ENCODE data around the gene CTNNA1.
"Not testable (repeated sequence)": the region's sequence is repeated elsewhere in the genome, so short reads cannot be mapped to it uniquely, and the experiment has no call there.

The CTNNA1 gene
- long read RNA-seq, donor 1, transcript CTNNA1-236 (2 exons, 2,044 nt) = minor isoform, 7 of 208 reads
- long read RNA-seq, donor 1, transcript CTNNA1-201 (18 exons, 3,756 nt) = major isoform, 41 of 208 reads
- long read RNA-seq, donor 1, partial matches to known transcripts = 128 of 208 reads
- long read RNA-seq, donor 1, other reads (novel, unspliced or antisense) = 27 of 208 reads
- long read RNA-seq, donor 2, transcript CTNNA1-201 (18 exons, 3,756 nt) = major isoform, 15 of 32 reads
- long read RNA-seq, donor 2, transcript CTNNA1-236 (2 exons, 2,044 nt) = minor isoform, 5 of 32 reads
- long read RNA-seq, donor 2, partial matches to known transcripts = 10 of 32 reads
- long read RNA-seq, donor 2, other reads (novel, unspliced or antisense) = 0 of 32 reads
- long read RNA-seq, donor 3, transcript CTNNA1-201 (18 exons, 3,756 nt) = major isoform, 27 of 111 reads
- long read RNA-seq, donor 3, transcript CTNNA1-236 (2 exons, 2,044 nt) = minor isoform, 13 of 111 reads
- long read RNA-seq, donor 3, partial matches to known transcripts = 69 of 111 reads
- long read RNA-seq, donor 3, other reads (novel, unspliced or antisense) = 0 of 111 reads
- long read RNA-seq, donor 4, transcript CTNNA1-201 (18 exons, 3,756 nt) = major isoform, 30 of 159 reads
- long read RNA-seq, donor 4, transcript CTNNA1-236 (2 exons, 2,044 nt) = minor isoform, 7 of 159 reads
- long read RNA-seq, donor 4, partial matches to known transcripts = 105 of 159 reads
- long read RNA-seq, donor 4, other reads (novel, unspliced or antisense) = 13 of 159 reads
- long read RNA-seq, donor 5, transcript CTNNA1-236 (2 exons, 2,044 nt) = minor isoform, 8 of 121 reads
- long read RNA-seq, donor 5, transcript CTNNA1-201 (18 exons, 3,756 nt) = major isoform, 40 of 121 reads
- long read RNA-seq, donor 5, partial matches to known transcripts = 72 of 121 reads
- long read RNA-seq, donor 5, other reads (novel, unspliced or antisense) = 0 of 121 reads
- long read RNA-seq, donor 6, transcript CTNNA1-236 (2 exons, 2,044 nt) = minor isoform, 7 of 137 reads
- long read RNA-seq, donor 6, transcript CTNNA1-201 (18 exons, 3,756 nt) = major isoform, 26 of 137 reads
- long read RNA-seq, donor 6, partial matches to known transcripts = 101 of 137 reads
- long read RNA-seq, donor 6, other reads (novel, unspliced or antisense) = 0 of 137 reads
- long read RNA-seq, donor 7, transcript CTNNA1-201 (18 exons, 3,756 nt) = major isoform, 30 of 593 reads
- long read RNA-seq, donor 7, transcript CTNNA1-236 (2 exons, 2,044 nt) = minor isoform, 14 of 593 reads
- long read RNA-seq, donor 7, partial matches to known transcripts = 473 of 593 reads
- long read RNA-seq, donor 7, other reads (novel, unspliced or antisense) = 71 of 593 reads
- long read RNA-seq, donor 8, transcript CTNNA1-201 (18 exons, 3,756 nt) = major isoform, 38 of 133 reads
- long read RNA-seq, donor 8, partial matches to known transcripts = 88 of 133 reads
- long read RNA-seq, donor 8, other reads (novel, unspliced or antisense) = 0 of 133 reads

- DNase-seq = peak; percentile 96
Measured at GRCh38 chr5:138752951-138753793, at the start of gene CTNNA1. TSS of gene CTNNA1 (plus strand) at chr5:138753425. CDS start at chr5:138781925, 28,500 bp downstream.

DNA sequence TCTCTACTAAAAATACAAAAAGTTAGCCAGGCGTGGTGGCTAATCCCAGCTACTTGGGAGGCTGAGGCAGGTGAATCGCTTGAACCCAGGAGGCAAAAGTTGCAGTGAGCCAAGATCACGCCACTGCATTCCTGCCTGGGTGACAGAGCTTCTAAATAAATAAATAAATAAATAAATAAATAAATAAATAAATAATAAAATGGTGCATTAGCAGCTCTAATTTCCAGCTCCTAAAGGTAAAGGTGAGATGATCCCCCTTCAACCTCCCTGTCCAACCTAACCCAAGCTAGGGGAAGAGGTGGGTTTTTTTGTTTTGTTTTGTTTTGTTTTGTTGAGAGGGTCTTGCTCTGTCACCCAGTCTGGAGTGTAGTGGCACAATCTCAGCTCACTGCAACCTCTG, 49.4 kb upstream of the CTNNA1 start:
- not testable (repeated sequence) for DNase-seq

DNA sequence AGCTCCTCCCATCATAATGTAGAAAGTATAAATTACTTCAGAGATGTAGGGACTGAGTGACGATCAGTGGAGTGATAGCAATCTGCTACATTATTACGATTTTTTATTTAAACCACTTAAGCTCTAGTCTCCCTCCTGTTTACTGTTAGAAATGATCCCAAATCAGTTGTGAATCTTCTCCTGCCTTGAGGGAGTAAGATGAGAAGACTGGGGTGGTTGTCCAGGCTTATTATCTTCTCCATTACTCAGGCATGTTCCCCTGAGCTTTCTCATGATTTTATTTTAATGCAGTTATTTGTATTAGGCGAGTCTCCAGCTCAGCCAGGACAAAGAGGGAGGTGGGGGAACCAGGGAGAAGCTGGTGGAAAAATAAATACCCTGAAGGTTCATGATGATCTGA, 48.2 kb upstream of the CTNNA1 start:
- no peak for DNase-seq

DNA sequence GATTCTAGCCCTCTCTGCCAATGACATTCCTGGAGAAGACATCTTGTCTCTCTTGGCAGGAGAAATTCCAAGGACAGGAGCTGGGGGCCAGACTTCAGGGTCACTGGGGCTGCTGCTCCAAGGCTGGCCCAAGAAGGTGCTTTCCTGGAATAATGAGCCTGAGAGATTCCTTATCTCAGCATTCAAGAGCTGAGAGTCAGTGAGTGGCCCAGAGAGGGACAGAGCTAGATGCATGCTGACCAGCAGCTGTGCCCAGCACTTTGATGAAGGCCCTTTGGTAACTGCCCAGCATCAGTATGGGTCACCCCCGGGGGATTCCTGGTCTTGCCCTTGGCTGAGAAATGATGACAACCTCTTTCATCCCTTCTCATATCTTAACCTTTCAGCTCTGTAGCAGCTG, 47.7 kb upstream of the CTNNA1 start:
- no peak for DNase-seq

DNA sequence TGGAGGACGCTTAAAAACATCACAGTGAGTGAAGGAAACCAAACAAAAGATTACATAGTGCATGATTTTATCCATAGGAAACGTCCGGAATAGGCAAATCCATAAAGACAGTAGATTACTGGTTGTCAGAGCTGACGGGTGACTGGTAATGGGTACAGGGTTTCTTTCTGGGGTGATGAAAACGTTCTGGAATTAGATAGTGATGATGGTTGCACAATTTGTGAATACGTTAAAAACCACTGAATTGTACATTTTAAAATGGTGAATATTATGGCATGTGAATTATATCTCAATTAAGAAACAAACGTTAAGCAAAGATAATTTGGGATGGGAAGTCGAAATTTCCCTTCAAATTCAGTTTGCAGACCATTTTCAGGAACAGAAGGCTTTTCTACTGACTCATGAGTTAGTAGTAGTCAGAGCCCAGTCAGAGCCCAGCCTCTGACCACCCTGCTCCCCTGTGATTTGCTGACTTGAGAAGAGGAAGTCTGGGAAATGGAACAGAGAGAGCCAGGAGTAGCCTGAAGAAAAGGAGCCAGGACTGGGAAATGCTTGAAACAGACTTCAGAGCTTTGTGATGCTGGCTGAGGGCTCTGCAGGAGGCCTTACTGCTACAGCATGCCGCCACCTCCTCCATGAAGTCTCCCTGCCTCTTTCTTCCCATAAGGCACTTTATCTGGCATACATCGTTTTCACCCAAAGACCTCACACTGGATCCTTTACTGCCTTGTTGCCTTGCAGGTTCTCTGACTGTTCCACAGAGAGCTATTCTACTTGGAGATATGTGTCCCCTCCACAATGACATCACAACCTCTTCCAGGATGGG, 46.4 kb upstream of the CTNNA1 start:
- DNase-seq = no peak

DNA sequence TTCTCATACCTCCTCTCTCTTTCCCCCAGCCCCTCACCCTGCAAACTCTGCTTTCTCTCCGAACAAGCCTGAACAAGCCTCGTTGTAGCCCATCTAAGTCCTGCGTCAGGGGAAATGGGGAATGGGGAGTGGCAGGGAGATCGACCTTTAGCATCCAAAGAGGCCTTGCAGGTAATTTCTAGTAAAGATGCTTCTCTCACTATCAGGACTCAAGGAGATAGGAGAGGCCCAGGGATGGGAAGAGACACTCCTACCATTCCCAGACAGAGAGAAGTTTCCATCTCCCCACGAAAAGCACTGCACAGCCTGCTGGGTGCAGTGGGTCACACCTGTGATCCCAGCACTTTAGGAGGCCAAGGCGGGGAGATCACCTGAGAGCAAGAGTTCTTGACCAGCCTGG, 44.4 kb upstream of the CTNNA1 start:
- no peak for DNase-seq

GRCh38 chr5:138709202-138709601, 44.0 kb upstream of the CTNNA1 start:
- DNase-seq = no peak

GRCh38 chr5:138711087-138711486, 42.1 kb upstream of the CTNNA1 start:
- DNase-seq = no peak

DNA sequence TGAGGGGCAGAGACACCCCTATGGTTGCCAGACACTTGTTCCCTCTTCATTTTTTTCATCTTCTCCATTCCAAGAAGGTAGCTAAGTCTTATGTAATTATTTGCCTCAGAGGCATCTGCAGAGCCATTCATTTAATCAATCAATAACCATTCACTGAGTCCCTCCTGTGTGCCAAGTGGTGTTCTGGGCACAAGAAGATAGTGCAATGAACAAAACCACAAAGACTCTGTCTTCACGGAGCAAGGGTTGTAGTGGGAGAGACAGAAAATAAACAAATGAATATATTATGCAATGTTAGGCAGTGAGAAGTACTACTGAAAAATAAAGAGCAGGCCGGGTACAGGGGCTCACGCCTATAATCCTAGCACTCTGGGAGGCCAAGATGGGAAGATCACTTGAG, 41.4 kb upstream of the CTNNA1 start:
- no peak for DNase-seq

DNA sequence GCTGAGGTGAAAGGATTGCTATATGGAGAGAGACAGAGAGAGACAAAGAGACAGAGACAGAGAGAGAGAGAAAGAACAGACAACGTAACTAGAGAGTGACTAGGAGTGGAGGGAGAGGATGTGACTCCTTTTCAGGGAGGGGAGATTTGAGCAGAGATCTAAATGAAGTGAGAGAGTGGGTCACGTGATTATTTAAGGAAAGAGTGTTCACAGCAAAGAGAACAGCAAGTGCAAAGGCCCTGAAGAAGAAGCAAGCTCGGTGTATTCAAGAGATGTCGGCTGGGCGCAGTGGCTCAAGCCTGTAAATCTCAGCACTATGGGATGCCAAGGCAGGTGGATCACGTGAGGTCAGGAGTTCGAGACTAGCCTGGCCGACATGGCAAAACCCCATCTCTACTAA, 40.9 kb upstream of the CTNNA1 start:
- DNase-seq = no peak

- DNase-seq = no peak
Measured at GRCh38 chr5:138712791-138713190, 40.4 kb upstream of the CTNNA1 start.

DNA sequence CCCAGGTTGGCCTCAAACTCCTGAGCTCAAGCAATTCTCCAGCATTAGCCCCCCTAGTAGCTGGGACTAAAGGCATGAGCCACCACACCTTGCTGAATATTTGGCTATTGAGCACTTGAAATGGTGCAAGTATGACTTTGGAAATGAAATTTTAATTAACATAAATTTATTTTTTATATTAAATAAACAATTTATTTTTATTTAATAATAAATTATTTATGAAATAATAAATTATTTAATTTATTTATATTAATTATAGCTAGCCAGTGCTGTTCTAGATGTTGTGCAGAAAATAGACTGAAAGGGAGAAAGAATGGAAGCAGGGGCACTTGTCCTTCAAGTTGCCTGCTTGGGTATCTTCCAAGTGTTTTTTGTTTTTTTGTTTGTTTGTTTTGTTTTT, 40.0 kb upstream of the CTNNA1 start:
- no peak for DNase-seq

DNA sequence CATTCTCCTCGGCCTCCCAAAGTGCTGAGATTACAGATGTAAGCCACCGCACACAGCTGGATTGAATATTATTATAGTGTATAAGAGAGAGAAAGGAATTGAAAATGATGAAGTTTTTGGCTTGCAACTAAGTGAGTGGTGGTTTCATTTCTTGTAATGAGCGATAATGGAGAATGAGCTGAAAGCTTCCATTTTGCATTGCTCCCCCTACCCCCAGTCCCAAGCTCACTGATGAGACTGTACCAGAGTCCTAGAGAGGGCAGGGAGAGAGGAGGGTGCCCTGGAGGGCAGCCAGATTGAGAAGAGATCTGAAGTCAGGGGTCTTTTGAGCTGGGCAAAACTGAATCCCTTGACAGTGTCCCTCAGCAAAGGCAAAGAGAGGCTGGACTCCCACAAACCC, 38.5 kb upstream of the CTNNA1 start:
- no peak for DNase-seq

DNA sequence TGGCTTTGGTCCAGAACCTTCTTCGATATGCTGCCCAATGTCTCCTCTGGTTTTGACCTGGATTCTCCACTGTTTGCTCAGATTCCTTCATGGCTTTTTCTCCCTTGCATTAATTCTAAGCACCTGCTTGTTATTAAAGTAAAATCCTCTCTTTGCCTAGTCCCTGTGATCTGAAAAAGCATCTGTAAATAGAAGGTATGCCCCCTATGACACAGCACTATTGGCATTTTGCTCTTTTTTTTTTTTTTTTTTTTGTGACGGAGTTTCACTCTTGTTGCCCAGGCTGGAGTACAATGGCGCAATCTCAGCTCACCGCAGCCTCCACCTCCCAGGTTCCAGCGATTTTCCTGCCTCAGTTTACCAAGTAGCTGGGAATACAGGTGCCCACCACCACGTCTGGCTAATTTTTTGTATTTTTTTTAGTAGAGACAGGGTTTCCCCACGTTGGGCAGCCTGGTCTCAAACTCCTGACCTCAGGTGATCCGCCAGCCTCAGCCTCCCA, 37.2 kb upstream of the CTNNA1 start:
- DNase-seq = not testable (repeated sequence)

GRCh38 chr5:138716456-138716924, 36.7 kb upstream of the CTNNA1 start:
- no peak for DNase-seq

DNA sequence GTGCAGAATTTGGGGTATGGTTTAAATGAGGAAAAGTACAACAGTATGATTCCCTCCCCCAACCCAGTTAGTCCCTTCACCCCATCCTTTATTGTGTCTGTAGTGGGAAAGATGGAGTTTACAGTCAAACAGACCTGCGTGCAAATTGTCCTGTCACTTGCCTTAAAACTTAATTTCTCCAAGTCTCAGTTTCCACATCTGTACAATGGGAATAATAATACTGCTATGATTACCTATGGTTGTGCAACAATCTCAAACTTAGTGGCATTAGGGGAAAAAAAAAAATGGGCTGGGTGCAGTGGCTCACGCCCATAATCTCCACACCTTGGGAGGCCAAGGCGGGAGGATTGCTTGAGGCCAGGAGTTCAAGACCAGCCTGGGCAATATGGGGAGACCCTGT, 35.8 kb upstream of the CTNNA1 start:
- no peak for DNase-seq

DNA sequence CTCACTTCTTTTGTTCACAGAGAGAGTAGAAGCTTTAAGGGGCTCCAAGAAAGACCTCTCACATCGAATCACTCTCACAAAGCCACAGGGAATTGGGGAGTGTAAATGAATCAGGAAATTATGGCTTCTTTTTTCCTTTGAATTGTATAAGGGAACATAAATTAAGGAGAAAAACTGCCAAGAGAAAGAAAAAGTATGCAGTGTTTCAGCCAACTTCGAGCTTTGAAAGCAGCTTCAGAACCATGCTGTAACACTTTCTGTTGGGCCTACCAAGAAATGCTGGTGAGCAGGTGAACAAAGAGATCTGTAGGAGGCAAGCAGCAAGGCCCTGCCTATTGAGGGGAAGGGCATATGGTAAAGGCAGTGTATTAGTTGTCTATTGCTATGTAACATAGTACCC, 33.4 kb upstream of the CTNNA1 start:
- no peak for DNase-seq

GRCh38 chr5:138720840-138721239, 32.4 kb upstream of the CTNNA1 start:
- DNase-seq = no peak

GRCh38 chr5:138721979-138722378, 31.2 kb upstream of the CTNNA1 start:
- DNase-seq = no peak
